DND-41 (cell line): ENCODE measurements around the gene TMEM127.
"Not testable (repeated sequence)": the region's sequence is repeated elsewhere in the genome, so short reads cannot be mapped to it uniquely, and the experiment has no call there.

Experiments used
- CTCF ChIP-seq: IDR thresholded peaks from 2 replicates; pipeline ENCODE4 v1.5.1; 2012; ENCODE audit warnings: borderline replicate concordance, low read length, moderate library complexity, mild to moderate bottlenecking; ENCODE audit not compliant: poor library complexity, severe bottlenecking; ENCODE audit errors: extremely low read depth
- EZH2 ChIP-seq: IDR thresholded peaks from 3 replicates; pipeline ENCODE4 v1.6.1; 2012; ENCODE audit warnings: borderline replicate concordance, low read depth, mild to moderate bottlenecking, moderate library complexity, low read length, inconsistent platforms; ENCODE audit not compliant: severe bottlenecking

- not testable (repeated sequence) for TF ChIP-seq CTCF, EZH2
Measured at GRCh38 chr2:96257744-96258143, 8.1 kb downstream of the TMEM127 start.
